ENCODE measurements around the gene CDH23.

Gene CDH23

DNA sequence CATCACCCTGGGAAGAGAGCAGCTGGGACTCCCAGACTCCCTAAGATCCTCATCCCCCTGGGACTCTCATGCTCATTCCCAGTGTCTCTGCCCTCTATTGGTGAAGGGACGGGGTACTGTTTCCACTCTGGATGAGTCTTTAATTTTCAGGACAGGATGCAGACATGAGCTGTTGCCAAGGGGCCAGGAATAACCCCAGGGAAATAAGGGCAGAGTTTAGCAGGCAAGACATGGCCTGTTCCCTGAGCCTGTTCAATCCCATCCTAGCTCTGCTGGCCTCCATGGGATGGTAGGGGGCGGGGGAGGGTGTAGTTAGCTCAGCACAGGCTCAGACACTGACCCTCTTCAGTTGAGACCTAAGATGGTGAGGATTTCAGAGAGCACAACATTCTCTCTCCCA, 308.9 kb downstream of the CDH23 start:
- no peak overlapping the region for H3K4me3 ChIP-seq (ENCODE audit: control insufficient read depth, low read depth, low read length)
- DNase-seq (ENCODE audit: low read depth) = no peak
- TF ChIP-seq, protein P1, sequence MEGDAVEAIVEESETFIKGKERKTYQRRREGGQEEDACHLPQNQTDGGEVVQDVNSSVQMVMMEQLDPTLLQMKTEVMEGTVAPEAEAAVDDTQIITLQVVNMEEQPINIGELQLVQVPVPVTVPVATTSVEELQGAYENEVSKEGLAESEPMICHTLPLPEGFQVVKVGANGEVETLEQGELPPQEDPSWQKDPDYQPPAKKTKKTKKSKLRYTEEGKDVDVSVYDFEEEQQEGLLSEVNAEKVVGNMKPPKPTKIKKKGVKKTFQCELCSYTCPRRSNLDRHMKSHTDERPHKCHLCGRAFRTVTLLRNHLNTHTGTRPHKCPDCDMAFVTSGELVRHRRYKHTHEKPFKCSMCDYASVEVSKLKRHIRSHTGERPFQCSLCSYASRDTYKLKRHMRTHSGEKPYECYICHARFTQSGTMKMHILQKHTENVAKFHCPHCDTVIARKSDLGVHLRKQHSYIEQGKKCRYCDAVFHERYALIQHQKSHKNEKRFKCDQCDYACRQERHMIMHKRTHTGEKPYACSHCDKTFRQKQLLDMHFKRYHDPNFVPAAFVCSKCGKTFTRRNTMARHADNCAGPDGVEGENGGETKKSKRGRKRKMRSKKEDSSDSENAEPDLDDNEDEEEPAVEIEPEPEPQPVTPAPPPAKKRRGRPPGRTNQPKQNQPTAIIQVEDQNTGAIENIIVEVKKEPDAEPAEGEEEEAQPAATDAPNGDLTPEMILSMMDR (IDR thresholded peaks at IDR 0.05; ENCODE audit: control insufficient read depth, insufficient read depth, low read depth, low read length, missing control alignments) = no peak

DNA sequence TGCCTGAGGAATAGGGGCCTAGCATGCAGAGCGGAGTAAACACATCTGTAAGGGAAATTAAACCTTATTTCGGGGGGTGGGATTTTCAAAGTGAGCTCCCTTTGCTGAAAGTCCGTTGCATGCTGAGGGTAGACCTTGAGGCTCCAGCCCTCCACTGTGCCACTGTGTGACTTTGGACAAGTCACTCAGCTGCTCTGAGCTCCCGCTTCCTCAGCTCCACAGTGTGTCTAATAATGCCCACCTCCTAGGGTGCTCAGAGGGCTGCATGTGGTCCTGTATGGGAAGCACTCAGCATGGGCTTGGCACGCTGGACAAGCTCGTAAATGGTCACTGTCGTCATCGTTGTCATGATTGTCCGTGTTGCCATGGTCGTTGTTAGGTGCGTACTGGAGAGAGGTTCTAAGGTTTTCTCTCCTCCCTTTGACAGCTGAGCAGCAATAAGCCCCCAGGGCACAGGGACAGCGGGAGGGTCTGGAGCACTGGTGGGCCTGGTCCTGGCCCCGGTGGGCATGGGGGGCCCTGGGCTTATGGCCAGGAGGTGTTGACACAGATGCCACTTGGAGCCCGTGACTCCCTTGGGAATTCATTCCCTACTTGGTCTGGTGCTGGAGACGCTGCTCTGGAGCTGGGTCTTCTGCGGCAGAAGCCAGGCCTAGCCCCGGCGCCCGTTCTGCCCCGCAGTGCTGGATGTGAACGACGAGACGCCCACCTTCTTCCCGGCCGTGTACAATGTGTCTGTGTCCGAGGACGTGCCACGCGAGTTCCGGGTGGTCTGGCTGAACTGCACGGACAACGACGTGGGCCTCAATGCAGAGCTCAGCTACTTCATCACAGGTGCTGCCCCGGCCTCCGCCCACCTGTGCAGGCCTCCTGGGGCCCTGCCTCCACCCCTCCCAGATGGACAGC, 309.7 kb downstream of the CDH23 start:
- DNase-seq (ENCODE audit: low read depth) = no peak
- no peak overlapping the region for H3K4me3 ChIP-seq (ENCODE audit: control insufficient read depth, low read depth, low read length)
- TF ChIP-seq, protein P1 (IDR thresholded peaks at IDR 0.05; ENCODE audit: control insufficient read depth, insufficient read depth, low read depth, low read length, missing control alignments) = no peak

DNA sequence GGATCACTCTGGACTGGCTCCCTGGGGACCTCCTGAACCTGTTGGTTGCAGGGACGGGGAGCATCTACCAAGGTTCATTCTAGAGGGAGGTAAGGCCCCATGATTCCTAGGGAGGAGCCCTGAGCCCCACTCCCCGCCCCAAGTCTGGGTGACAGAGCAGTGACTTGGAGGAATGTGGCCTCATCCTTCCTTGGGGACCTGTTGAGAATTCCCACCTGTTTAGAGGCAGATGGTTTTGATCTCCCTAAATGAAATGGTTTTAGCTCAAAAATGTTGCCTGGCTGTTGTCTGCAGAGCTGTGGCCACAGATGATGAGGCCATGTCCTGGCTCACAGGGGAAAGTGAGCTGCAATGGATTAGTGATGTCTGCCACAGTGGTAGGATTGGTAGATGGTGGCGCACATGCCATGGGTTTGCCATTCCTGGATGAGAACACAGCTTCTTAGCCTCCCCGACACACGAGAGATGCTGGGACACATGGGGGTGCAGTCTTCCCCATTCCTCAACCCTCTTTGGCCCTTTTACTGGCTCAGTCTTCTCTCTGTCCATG, 310.6 kb downstream of the CDH23 start:
- DNase-seq (ENCODE audit: low read depth) = no peak
- TF ChIP-seq, protein P1 (IDR thresholded peaks at IDR 0.05; ENCODE audit: control insufficient read depth, insufficient read depth, low read depth, low read length, missing control alignments) = no peak

DNA sequence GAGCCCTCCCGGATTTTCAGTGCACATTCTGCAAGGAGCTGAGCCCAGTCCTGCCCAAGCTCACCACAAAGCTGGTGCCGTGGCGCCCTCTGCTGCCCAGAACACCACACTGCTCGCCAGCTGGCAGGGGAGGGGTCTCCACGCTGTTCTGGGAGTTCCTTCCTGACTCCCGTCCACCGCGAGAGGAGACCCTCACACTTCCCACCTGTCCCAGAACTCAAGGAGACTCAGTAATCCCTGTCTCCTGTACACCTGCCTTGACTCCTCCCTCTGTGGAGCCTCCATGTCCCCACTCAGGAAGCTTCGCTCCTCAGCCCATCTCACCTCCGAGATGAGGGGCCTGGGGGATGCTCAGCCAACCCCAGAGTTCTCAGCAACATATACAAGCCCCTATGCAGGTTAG, 311.6 kb downstream of the CDH23 start:
- no peak for DNase-seq (ENCODE audit: low read depth)
- H3K4me3 ChIP-seq (ENCODE audit: control insufficient read depth, low read depth, low read length) = no peak overlapping the region
- TF ChIP-seq, protein P1 (IDR thresholded peaks at IDR 0.05; ENCODE audit: control insufficient read depth, insufficient read depth, low read depth, low read length, missing control alignments) = peak; percentile 88

More for the DNA sequence above, 310.6 kb downstream of the CDH23 start:
- no peak overlapping the region for H3K4me3 ChIP-seq (ENCODE audit: control insufficient read depth, low read depth, low read length)

DNA sequence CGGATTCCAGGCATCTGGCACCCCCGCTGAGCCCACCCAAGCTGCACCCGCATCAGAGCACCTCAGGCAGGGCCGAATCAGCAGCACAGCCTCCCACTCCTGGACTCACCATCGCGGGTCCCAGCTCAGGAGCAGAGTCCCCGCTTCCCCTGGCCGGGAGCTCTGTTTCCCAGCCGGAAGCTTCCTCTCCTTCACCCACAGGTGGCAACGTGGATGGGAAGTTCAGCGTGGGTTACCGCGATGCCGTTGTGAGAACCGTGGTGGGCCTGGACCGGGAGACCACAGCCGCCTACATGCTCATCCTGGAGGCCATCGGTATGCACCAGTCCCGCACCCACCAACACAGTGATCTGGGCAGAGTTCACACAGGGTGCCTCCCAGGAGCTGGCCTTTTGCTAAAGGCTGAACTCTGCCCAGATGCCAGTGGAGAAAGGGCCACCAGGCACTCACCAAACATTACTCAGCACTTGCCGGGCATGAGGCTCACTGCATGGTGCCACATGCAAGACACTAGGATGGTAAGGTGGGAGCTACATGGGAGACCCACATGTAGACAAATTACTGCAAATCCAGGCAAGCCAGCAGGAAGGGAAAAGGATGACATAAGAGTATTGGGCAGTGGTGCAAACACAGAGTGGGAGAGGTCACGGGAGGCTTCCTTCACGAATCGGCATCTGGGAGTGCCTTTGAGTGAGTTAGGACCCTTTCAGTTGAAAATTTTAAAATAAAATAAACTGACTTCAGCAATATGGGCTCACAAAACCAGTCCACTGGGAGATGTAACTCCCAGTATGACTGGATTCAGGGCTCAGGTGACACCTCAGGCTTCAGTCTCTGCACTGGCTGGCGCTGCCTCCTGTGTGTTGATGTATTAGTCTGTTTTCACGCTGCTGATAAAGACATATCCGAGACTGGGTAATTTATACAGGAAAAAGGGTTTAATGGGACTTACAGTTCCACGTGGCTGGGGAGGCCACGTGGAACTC, 312.5 kb downstream of the CDH23 start:
- no peak overlapping the region for H3K4me3 ChIP-seq (ENCODE audit: control insufficient read depth, low read depth, low read length)
- no peak for DNase-seq (ENCODE audit: low read depth)
- TF ChIP-seq, protein P1 (IDR thresholded peaks at IDR 0.05; ENCODE audit: control insufficient read depth, insufficient read depth, low read depth, low read length, missing control alignments) = peak; percentile 1

DNA sequence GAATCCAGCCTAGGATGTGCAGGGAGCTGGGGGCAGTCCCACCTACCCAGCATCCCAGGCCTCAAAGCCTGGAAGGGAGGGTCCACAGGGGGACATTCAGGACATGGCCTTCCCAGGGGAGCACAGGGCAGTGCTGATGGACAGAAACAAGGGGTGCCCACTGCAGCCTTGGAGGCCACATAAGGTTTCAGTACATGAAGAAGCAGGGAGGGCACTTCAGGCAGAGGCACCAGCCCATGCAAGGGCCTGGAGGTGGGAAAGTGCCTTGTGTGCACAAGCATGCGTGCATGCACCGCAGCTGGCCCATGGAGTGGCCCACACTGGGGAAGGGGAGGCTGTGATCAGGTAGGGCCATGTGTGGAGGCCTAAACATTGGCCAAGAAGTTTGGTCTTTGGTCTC, 313.8 kb downstream of the CDH23 start:
- no peak overlapping the region for H3K4me3 ChIP-seq (ENCODE audit: control insufficient read depth, low read depth, low read length)
- DNase-seq (ENCODE audit: low read depth) = no peak
- TF ChIP-seq, protein P1 (IDR thresholded peaks at IDR 0.05; ENCODE audit: control insufficient read depth, insufficient read depth, low read depth, low read length, missing control alignments) = no peak
